ENCODE results near the gene MIEF1.

The MIEF1 gene

DNA sequence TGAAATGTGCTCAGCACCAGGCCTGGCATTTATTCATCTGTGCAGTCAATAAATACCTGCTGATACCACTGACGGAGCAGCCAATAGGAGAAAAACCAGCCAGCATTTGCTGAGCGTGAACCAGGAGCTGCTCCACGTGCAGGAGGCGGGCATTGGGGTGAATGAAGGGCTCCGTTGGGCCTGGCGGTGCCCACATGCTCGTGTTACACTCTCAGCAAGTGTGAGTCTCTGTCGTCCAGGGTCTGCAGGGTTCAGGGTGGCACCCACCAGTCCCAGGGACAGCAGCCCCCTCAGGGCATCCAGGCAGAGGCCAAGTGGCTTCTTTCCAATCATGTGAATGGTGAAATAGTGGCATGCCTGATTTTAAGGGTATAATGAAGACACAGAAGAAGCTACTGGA is 34.6 kb downstream of the MIEF1 start:
- TF ChIP-seq CTCF (conservative IDR thresholded peaks at IDR 0.05; ENCODE audit: low read length): no peak
- no peak for DNase-seq (ENCODE audit: low read depth)
- H3K4me3 ChIP-seq (ENCODE audit: low read length): no peak overlapping the region

DNA sequence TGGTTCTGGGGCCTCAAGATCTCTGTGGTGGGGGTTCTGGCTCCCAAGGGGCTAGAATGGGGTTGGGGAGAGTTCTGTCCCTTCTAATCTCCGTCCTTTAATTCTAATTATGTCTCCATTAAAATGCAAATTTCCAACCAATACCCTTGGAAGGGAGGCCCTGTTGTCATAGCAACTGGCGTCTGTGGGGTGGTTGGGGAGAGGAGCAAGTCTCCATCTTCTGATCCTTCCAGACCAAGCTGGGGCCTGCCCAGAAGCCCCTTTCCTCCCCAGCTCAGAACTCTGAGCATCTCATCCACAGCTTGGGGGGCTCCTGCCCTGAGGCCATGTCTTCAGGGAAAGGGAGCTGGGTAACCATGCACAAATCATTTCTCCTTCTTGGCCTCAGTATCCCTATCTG is 35.9 kb downstream of the MIEF1 start:
- DNase-seq (ENCODE audit: low read depth): no peak
- H3K4me3 ChIP-seq (ENCODE audit: low read length): no peak overlapping the region
- no peak for TF ChIP-seq CTCF (conservative IDR thresholded peaks at IDR 0.05; ENCODE audit: low read length)

DNA sequence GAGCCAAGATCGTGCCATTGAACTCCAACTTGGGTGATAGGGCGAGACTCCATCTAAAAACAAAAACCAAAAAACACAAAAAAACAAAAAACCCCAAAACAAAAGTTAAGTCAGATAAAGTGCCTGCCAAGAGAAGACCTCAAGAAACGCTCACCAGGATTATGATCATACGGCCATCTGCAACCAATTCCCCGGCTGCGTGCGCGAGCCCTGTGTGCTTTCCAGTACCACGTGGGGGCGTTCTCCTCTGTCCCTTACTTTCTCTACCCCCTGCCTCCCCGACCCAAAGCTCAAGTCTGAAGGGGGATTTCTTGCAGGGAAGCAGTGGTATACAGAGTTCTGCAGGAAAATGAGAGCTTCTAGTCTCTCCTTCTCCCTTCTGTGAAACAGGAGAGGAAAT is 41.0 kb downstream of the MIEF1 start:
- peak; percentile 36 for TF ChIP-seq CTCF (conservative IDR thresholded peaks at IDR 0.05; ENCODE audit: low read length)
- no peak overlapping the region for H3K4me3 ChIP-seq (ENCODE audit: low read length)
- no peak for DNase-seq (ENCODE audit: low read depth)

DNA sequence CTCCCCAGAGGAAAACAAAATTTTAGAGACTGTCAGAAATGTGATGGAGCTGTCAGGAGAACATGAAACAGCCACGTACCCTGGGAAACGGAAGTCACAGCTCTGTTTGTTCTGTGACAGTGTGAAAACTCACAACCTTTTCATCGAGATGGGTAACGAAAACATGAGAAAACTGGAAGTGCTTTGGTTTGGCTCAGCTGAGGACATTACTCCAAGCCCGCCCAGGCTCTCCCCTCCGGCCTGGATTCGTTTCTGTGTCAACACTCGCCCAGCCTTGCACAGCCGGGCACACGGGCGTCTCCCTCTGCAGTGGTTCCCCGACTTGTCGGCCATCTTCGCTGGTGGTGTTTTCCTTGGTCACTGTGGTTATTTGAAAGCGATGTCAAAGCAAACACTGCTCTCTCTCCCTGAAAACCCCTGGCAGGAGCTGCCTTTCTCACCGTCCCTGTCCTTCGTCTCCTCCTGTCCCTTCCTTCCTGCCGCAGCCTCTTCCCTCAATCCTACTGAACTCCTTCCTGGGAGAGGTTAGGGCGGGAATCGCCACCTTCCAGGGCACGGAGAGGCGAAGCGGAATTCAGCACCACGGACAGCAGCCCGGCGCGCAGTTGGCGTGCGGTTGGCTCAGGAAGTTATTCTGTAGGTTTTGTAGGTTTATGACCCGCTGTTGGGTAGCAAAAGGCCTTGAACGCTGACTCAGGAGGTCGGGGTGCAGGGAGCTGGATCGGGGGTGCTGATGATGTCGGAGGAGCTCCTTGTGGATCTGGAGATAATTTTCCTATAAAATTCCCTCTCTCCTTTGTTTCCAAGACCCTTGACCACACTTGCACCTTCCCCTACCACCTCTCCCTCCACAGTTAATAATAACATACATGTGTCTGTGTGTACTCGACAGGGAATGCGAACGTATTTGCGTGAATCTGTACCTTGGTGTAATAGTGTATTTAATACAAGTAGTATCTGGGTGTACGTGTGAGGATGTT is 43.6 kb downstream of the MIEF1 start:
- no peak for TF ChIP-seq CTCF (conservative IDR thresholded peaks at IDR 0.05; ENCODE audit: low read length)
- no peak for DNase-seq (ENCODE audit: low read depth)
- H3K4me3 ChIP-seq (ENCODE audit: low read length): no peak overlapping the region

DNA sequence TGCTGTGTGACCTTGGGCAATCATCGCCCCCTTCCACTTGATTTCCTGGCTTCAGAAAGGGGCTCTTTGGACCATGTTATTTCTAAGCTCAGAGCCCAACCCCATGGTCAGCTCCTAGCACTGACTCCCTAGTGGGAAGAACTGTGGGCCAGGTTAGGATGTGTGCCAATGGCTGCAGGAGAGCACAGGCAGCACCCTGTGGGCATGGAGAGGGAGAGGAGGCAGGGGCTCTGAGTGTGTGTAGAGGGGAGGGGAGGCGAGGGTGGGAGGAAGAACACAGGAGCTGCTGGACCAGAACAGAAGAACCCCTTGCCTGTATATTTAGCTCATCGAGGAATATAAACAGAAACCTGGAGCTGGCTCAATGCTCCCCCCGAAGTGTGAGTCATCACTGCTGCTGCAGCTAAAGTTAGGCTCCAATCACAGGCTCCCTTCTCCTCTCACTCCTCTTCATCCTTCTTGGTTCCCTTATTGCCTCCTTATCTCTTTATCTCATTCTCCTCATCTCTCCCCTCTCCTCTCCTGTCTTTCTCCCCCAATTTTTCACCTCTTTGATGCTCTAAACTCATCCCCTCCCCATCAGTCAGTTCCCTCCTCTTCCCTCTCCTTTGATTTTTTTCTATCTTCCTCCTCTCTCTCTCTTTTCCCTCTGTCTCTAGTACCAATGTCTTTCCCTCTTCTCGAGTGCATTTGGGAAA is 44.9 kb downstream of the MIEF1 start:
- no peak for DNase-seq (ENCODE audit: low read depth)
- no peak for TF ChIP-seq CTCF (conservative IDR thresholded peaks at IDR 0.05; ENCODE audit: low read length)
- no peak overlapping the region for H3K4me3 ChIP-seq (ENCODE audit: low read length)

- DNase-seq (ENCODE audit: low read depth): no peak
- H3K4me3 ChIP-seq (ENCODE audit: low read length): no peak overlapping the region
- no peak for TF ChIP-seq CTCF (conservative IDR thresholded peaks at IDR 0.05; ENCODE audit: low read length)
Observed at GRCh38 chr22:39547587-39547947, 45.5 kb downstream of the MIEF1 start.

GRCh38 chr22:39553429-39553828 is 51.3 kb downstream of the MIEF1 start:
- H3K4me3 ChIP-seq (ENCODE audit: low read length): no peak overlapping the region
- no peak for TF ChIP-seq CTCF (conservative IDR thresholded peaks at IDR 0.05; ENCODE audit: low read length)
- no peak for DNase-seq (ENCODE audit: low read depth)
